Measurements from ENCODE around the gene TMCC2.

TMCC2 gene

GRCh38 chr1:205241366-205242030 lies 13.8 kb downstream of the TMCC2 start:
- DNase-seq: no peak

GRCh38 chr1:205243350-205244191 lies 15.8 kb downstream of the TMCC2 start:
- no peak for DNase-seq

DNA sequence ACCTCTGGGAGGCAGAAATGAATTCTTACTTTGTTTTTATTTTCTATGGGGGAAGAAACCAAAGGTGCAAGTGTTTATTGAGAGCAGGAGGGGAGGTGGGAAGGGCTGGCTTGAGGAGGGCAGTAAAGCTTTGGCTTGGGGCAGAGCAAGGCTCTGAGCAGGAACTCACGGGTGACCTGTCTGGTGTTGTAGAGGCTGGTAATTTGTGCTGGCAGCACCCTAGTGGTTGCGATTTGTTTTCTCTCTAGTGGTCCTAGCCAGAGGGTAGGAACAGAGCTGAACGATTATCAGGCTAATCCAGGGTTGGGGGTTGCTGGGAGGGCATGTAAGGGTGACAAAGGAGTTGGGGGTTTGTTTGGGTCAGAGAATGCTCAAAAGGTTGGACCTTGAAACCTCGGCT lies 16.6 kb downstream of the TMCC2 start:
- no peak for DNase-seq

DNA sequence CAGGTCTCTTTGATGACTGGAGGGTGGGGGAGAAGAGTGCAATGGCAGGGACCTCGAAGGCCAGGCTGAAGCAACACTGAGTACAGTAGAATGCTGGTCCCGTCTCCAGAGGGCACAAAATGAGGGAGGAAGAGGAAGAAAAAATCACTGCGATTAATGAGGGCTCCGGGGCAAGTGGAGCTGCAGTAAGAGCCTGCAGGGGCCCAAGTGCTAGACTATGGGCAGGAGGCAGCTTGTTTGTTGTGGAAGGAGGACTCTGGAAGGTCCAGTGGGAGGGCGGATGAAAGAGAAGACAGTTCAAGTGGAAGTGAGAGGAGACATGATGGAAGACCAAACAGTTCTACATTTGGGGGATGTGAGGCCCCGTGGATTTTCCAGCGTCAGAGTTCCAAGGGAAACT lies 17.4 kb downstream of the TMCC2 start:
- DNase-seq: no peak

- no peak for DNase-seq
Measured at GRCh38 chr1:205246351-205247119, 18.8 kb downstream of the TMCC2 start.

- no peak for DNase-seq
Measured at GRCh38 chr1:205247130-205247921, 19.6 kb downstream of the TMCC2 start.

- DNase-seq: no peak
Measured at GRCh38 chr1:205248793-205249601, 21.3 kb downstream of the TMCC2 start.

DNA sequence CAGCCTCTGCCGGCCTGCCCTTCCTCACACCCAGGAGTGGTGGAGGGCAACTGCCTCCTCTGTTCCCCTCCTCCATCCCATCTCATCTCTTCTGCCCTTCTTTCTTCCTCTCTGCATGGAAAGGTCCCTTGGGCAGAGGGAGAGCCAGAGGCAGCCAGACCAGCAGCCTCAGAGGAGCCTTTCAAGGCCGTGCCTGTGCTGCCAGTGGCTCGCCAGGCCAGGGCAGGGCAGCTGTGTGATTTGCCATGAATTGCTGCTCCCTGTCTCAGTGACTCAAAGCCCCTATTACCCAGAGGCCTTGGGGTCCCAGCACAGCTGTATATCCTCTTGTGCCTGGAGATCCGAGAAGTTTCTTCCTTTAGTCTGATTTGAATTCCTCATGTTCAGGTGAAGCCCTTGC lies 21.9 kb downstream of the TMCC2 start:
- no peak for DNase-seq

DNA sequence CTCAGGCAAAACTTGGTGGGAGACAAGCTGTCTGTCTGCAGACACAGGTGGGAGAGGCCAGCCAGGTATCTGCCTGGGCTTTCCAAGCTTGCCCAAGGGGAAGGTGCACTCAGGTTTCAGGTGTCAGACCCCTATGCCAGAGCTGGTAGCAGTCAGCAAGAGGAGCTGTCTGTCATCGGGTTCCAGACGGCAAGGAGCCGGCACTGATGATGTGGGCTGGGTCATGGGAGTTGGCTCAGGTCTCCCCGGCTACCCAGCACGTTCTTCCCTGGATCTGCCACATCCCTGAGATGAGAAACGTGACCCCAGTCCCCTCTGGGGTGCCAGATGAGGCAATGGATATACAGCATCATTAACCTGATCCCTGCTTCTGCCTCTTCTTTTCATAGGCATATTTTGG lies 23.0 kb downstream of the TMCC2 start:
- DNase-seq: no peak

- DNase-seq: no peak
Measured at GRCh38 chr1:205251576-205251975, 23.8 kb downstream of the TMCC2 start.

- peak; percentile 91 to 97 for DNase-seq
Measured at GRCh38 chr1:205255941-205256780, 28.4 kb downstream of the TMCC2 start.

DNA sequence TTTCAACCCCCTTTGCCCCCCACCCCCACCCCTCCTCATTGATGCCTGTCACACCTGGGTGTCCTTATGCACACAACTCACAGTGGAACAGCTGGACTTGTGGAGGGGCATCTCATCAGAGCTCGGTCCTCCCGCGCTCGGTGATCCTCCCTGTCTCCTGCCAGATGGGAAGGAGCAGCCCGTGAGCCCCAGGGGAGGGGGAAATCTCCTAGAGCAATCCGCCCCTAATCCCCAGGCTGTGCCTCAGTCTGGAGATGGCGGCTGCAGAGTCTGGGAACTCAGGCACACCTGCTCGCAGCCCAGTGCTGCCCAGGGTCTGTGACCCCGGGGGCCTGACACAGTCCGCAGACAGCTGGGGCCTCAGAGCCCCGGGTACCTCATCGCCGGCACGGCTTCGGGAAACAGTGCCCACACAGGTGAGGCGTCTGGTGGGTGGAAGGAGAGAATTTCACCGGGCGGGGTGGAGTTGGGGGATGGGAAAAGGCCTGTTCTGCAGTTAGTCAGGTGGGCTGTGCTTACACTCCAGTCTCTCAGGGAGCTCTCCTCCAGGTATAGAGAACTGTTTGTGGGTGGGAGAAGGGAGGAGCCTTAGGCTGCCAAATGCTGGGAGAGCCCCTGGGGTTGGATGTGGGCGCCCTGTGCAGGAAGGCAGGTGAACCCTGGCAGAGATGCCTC lies 29.3 kb downstream of the TMCC2 start:
- no peak for DNase-seq

- DNase-seq: no peak
Measured at GRCh38 chr1:205257735-205258134, 30.0 kb downstream of the TMCC2 start.

GRCh38 chr1:205258261-205258691 lies 30.5 kb downstream of the TMCC2 start:
- no peak for DNase-seq

GRCh38 chr1:205258719-205259118 lies 31.0 kb downstream of the TMCC2 start:
- no peak for DNase-seq

DNA sequence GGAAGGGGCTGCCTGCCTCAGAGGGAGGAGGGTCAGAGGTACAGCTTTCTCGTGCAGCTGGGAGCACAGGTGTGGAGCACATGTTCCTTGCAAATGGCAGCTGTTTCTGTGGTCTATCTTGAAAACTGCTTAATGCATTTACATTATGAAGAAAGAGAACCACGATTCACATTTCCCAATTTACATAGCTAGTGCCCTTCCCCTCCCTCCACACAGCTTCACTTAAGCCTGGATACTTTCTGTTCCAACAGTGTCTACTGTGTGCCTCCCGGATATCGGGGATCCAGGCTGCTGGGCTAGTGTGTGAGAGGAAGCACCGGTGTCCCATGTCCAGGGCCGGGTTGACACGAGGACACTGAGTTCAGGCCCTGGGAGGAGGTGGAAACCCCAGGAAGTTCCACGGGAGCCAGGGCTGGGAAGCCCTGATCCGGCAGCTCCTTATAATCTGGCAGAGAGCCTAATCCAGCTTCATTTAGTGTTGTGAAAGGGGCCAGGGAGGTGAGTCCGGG lies 31.6 kb downstream of the TMCC2 start:
- no peak for DNase-seq

- no peak for DNase-seq
Measured at GRCh38 chr1:205259998-205260397, 32.3 kb downstream of the TMCC2 start.

DNA sequence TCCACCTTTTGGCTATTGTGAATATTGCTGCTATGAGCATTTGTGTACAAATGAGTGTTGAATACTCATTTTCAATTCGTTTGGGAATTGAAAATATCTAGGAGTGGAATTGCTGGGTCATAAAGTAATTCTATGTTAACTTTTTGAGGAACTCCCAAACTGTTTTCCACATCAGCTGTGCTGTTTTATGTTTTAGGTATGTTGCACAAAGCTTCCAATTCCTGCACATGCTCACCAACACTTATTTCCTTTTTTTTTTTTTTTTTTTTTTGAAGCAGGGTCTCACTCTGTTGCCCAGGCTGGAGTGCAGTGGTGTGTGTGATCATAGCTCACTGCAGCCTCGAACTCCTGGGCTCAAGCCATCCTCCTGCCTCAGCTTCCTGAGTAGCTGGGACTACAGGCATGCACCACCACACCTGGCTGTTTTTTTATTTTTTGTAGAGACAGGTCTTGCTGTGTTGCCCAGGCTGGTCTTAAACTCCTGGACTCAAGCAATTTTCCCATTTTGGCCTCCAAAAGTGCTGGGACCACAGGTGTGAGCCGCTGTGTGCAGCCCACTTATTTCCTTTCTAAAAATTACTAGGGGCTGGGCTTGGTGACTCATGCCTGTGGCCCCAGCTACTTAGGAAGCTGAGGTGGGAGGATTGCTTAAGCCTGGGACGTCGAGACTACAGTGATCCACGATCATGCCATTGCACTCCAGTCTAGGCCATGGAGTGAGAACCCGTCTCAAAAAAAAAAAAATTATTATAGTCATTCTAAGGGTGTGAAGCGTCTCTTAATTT lies 33.4 kb downstream of the TMCC2 start:
- no peak for DNase-seq

Measured in cerebellar nuclear complex (tissue), 1 donor.